NCI-H2107 treated with DMSO at 0.1 percent for 48 hours (cell line): ENCODE measurements around the gene RNPEP.
"Not testable (repeated sequence)": the region's sequence is repeated elsewhere in the genome, so short reads cannot be mapped to it uniquely, and the experiment has no call there.

Experiments used
- DNase-seq: peaks from one replicate; lab custom pipeline; 2025; ENCODE audit not compliant: unreplicated experiment; lab: John Stamatoyannopoulos, UW

RNPEP gene, protein sequence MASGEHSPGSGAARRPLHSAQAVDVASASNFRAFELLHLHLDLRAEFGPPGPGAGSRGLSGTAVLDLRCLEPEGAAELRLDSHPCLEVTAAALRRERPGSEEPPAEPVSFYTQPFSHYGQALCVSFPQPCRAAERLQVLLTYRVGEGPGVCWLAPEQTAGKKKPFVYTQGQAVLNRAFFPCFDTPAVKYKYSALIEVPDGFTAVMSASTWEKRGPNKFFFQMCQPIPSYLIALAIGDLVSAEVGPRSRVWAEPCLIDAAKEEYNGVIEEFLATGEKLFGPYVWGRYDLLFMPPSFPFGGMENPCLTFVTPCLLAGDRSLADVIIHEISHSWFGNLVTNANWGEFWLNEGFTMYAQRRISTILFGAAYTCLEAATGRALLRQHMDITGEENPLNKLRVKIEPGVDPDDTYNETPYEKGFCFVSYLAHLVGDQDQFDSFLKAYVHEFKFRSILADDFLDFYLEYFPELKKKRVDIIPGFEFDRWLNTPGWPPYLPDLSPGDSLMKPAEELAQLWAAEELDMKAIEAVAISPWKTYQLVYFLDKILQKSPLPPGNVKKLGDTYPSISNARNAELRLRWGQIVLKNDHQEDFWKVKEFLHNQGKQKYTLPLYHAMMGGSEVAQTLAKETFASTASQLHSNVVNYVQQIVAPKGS

DNA sequence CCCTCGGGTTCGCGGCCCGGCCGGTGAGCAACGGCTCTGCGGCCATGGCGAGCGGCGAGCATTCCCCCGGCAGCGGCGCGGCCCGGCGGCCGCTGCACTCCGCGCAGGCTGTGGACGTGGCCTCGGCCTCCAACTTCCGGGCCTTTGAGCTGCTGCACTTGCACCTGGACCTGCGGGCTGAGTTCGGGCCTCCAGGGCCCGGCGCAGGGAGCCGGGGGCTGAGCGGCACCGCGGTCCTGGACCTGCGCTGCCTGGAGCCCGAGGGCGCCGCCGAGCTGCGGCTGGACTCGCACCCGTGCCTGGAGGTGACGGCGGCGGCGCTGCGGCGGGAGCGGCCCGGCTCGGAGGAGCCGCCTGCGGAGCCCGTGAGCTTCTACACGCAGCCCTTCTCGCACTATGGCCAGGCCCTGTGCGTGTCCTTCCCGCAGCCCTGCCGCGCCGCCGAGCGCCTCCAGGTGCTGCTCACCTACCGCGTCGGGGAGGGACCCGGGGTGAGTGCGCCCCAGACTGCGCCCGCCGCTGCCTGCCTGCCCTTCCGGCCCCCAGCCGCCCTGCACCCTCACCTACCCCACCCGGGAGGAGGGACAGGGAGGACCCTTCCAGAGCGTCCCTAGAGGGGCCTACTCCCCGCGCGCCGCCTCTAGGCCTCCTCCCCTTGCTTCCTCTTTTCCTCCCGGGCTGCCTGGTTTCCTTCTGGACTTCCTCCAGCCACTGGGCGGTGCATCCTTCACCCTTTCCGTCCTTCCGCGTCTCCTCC, at the start of gene RNPEP:
Gene RNPEP (plus strand): TSS at position 26 of the 757 bp plus-strand sequence. CDS start 19 bp downstream, at position 45.
- DNase-seq, result no peak

DNA sequence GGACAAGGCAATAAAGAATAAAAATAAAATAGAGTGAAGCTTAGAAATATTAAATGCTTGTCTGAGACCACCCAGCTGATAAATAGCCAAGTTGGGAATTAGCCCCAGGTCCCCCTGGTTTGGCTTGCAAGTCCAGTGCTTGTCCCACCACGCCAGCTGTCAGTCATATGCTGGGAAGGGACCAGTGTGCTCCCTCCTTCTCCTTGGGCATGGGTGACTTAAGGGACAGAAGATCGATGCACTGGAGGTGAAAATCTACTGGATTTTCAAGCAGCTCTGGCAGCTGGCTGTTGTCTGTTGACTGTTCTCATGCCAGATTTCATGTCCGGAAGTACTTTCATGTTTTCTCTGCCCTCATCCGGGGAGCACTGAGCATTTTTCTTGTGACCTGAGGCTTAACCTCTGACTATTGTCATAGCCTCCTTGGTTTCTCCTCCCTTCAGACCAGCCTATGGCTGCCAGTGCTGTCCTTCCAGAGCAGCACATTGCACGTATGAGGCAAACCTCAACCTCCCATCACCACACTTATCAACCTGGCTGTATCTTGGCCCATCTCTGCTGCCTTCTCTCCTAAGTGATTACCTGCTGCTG, 48.5 kb upstream of the RNPEP start:
- no peak for DNase-seq

DNA sequence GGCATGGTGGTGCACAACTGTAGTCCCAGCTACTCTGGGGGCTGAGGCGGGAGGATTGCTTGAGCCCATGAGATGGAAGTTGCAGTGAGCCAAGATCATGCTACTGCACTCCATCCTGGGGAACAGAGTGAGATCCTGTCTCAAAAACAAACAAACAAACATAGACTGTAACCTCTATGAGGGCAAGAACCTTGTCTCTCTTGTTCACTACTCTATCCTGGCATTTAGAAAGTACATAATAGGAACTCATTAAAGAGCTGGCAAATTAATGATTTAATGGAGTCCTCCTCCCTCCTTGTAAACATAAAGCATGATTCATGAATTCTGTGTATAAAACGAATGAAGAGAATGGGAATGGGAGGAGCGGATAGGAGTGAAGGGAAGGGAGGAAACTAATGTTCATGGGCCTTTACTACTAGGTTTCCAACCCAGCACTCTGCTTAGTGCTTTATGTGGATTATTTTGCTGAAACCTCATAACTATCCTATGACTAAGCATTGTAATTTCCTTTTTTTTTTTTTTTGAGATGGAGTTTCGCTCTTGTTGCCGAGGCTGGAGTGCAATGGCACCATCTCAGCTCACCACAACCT, 44.7 kb upstream of the RNPEP start:
- DNase-seq, result no peak

DNA sequence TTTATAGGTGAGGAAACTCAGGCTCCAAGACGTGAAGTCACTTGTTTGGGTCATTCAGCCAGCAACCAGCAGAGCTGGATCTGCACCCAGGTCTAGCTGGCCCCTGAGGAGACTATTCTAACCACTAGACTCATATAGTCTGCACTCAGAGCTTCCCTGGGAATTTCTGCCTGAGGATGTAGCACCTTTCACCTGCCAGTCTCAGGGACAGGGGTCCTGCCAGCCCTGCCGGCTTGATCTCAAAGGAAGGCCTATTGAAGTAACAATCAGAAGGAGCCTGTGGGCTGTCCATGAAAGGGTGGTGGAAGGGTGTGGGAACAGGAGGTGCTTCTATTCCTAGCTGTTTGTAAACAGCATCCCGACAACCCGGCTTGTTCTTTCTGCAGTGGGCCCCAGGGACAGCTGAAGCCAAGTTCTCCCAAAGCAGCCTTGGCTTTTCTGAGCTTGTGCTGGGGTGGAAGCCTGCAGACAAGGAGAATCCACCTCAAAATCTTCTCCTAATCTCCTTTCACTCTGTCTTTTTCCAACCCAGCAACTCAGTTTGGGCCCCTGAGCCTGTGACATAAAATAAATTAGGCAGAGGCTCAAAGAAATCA, 43.9 kb upstream of the RNPEP start:
- no peak for DNase-seq

DNA sequence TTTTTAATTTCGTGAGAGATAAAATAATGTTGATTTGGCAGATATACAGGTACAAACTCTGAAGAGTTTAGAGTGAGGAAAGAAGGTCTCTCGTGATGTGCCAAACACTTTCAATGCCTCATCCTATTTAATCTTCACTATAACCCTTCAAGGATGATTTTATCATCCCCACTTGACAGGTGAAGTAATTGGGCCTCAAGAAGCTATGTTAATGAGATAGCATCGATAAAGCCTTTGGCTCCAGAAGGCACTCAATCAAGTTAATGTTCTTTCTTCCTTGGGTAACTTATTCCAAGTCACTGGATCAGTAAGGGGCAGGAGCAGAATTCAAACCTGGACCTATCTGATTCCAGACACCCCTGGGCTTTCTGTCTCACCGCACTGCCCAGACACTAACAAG, 43.3 kb upstream of the RNPEP start:
- DNase-seq, result no peak

DNA sequence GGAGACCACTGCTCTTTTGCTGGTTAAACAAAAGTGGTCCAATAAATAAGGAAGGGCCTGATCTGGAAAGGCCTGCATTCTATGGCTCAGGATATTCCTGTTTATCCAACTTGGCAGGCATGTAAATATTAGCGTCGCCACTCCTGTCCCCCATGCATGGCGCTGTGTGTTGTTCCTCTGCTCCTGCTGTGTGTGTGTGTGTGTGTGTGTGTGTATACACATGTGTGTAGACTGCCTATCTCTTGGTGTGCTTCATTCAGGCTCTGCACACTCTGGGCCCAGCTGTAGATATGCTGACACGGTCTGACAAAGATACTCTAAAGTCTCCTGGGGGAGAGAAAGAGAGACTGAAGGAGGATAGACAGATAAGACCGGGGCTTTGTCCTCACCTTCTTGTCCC, 42.9 kb upstream of the RNPEP start:
- no peak for DNase-seq

DNA sequence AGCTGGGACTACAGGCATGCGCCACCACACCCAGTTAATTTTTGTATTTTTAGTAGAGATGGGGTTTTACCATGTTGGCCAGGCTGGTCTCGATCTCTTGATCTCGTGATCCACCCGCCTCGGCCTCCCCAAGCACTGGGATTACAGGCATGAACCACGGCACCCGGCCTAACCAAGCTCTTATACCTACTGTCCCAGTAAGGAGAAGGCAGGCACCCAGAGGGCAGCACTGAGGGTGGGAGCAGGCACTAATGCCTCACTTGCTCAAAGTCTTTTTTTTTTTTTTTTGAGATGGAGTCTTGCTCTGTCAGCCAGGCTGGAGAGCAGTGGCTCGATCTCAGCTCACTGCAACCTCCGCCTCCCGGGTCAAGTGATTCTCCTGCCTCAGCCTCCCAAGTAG, 42.1 kb upstream of the RNPEP start:
- DNase-seq, result not testable (repeated sequence)

DNA sequence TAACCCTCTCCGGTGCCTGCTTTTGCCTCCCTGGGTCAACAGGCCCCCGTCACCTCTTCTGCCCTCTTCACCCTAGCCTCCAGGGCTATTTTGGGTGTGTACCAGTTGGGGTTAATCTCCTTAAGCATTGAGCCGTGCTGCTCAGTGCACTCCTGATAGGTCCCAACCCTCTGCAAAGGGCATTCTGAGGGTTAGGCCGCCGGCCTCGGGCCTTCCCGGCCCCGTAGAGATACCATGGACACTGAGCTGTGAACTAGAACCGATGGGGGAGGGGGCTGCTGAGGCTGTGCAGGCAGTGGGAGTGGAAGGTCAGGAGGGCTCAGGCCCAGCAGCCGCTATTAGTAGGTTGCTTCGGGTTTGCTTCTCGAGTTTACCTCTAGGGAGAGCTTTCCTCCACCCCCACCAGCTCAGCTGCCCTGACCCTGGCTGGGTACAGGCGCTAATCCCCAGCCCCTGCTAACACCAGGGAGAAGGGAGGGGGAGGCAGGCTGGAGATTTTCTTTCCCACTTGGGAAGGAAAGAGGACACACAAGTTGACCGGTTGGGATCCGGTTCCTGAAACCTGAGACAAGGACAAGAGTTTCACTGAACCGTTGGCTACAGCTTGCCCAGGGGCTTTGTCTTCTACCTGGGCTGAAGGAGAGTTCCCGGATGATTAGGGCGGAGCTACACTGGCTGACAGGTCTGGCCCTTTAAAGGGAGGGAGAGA, 40.9 kb upstream of the RNPEP start:
- DNase-seq, result peak; percentile 87

DNA sequence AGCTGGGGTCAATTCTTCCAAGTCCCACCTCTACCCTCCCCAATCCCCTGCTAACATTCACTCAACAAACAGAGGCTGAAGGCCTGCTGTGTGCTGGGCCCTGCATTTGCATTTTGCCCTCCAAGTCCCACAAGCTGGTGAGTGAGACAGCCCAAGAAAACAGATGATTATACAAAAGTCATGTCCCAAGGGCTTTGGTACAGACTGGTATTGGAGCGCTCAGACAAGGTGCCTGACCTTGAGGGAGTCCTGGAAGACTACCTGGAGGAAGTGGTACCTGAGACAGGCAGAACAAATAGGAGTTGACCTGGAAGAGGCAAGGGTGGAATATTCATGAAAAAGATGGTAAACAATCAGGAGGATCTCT, 40.3 kb upstream of the RNPEP start:
- no peak for DNase-seq

DNA sequence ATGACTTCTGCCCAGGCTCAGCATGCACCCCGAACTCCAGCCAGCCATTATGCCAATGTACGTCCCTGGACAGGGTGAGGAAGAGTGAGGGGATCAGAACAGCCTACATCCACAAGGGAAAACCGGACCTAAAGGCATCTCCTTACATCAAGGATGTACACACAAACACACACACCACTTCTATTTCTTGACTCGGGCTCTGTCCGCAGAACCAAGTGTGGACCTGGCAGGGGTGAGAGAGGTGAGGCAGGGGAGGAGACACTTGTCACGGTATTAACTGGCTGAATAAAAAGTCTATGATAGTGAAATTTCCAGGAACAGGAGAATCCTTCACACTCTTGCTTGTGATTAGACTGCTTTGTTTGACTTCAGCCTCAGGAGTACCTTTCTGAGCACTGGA, 38.4 kb upstream of the RNPEP start:
- no peak for DNase-seq

DNA sequence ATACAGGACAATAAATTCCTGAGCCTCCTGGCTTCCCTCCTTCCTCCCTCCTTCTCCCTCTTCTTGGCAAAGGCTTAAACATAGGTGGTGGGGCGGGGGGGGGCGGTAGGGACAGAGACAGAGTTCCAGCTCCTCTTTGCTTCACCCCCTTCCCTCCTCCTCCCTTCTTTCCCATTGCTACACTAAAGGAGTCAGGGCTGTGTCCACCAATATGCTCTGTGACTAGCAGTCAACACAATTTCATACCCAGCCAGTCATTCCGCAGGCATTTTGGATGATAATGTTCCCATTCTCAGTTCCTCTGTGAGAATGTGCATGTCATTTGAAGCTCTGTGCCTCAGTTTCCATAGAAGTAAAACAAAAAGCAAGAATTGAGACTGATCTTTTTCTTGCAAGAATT, 37.8 kb upstream of the RNPEP start:
- no peak for DNase-seq

DNA sequence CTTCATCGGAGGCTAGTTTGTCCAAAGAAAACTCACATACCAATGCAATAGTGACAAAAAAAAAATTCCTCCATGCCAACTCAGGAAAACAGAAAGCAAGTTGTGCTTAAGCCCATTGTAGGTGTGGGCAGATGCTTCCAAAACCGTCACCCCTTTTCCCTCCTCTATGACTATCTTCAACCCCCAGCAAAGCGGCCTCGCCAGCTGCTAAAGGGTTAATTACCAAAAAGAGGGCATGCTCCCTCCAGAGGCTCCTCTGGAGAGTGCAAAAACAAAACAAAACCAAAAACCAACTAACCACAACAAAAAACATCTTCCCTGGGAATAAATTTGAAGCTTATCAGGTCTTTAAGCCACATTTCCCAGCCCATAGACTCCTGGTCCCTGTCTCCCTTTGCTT, 37.3 kb upstream of the RNPEP start:
- no peak for DNase-seq

DNA sequence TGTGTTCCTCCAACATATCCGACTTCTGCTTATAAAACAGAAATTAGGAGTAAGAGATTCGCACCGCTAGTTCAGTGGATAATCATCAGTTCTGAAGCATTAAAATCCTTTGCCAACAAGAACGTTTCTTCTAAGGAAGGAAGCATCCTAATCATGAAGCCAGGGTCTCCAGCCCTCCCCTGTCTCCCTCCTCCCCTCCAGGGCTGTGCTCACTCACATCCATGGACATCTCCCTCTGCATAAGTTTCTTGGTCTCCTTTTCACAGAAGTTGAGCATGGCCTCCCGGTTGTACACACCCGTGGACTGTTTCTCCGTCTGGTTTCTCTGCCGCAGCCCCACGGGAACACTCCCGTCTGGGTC, 36.6 kb upstream of the RNPEP start:
- no peak for DNase-seq

DNA sequence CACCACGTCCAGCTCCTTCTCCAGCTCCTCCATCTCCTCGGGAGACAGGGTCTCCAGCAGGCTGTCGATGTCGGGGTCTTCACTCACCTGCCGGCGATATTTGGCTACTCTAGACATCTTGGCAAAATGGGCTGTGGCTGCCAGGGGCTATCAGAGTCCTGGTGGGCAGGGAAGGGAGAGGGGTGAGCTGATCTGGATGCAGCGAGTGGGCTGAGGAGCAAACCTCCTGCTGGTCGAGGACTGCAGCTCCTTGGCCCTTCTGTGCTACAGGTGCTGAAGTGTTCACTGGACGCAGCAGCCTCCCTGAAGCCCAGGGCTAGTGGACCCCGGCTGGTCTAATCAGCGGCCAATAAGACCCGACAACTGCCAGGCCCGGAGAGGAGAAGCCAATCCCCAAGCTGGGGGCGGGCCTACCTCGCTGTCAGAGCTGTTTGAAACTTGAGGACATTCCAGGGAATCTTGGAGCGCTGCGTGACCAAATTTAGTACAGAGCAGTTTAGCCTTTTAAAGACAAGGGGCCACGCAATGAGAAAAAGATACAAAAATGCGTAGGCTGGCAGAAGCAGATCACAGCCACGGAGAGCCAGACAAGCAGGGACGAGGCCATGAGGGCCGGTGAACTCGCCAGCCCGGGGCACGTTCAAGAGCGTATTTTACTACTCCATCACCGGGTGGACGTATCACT, 36.1 kb upstream of the RNPEP start, which contains the start of gene LMOD1:
Gene LMOD1 (minus strand): TSS at position 325 of the 685 bp plus-strand sequence. CDS start 208 bp downstream, at position 117.
- peak; percentile 58 for DNase-seq

DNA sequence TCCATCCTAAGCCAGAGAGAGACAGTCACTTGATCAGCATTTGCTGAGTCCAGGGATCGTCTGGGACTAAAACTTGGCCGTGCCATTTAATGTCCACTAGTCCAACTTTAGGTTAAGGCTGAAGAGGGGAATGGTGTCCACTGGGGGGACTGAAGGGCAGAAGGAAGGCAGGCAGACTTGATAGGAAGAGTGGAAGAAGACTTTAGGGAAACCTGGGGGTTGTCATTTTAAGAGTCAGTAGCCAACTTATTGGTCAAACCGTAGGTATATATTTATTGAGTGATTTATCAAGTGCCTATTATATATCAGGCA, 34.8 kb upstream of the RNPEP start:
- DNase-seq, result no peak

DNA sequence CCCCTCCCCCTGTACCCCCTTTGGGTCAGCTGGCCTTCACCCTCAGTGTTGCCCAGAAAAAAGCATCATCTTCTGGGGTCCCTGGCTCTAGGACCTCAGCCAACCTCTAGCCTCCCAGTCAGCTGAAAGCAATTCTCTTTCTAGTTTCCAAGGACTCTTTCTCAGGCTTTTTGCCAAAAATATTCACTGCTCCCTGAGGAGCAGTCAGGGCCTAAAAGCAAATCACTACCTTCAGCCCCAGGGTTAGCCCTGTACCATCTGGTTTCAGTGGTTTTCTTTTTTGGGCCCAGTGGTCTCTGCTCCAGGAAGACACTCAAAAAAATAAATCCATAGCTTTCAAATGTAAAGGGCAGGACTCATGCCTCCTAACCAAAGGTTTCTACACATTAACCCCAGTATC, 33.0 kb upstream of the RNPEP start:
- DNase-seq, result no peak

DNA sequence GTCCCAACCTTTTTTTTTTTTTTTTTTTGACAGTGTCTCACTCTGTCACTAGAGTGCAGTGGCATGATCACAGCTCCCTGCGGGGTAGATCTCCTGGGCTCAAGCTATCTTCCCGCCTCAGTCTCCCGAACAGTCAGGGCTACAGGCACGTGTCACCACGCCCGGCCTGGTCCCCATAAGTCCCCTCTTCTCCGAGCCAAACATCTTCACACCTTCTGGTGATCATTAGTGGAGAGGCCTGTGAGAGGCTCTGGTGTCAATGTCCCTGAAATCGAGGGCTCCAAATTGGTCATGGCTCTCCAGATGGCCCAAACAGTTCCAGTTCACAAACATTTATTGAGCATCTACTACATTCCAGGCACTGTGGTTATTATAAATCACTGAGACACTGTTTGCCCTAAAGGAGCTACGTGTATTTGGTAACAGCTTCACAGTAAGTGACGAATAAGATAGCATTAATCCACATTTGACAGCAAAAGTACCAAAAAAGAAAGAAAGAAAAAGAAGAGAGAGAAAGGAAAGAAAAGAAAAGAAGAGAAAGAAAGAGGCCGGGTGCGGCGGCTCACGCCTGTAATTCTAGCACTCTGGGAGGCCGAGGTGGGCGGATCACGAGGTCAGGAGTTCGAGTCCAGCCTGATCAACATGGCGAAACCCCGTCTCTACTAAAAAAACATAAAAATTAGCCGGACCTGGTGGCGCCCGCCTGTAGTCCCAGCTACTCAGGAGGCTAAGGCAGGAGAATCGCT, 28.0 kb upstream of the RNPEP start:
- no peak for DNase-seq

DNA sequence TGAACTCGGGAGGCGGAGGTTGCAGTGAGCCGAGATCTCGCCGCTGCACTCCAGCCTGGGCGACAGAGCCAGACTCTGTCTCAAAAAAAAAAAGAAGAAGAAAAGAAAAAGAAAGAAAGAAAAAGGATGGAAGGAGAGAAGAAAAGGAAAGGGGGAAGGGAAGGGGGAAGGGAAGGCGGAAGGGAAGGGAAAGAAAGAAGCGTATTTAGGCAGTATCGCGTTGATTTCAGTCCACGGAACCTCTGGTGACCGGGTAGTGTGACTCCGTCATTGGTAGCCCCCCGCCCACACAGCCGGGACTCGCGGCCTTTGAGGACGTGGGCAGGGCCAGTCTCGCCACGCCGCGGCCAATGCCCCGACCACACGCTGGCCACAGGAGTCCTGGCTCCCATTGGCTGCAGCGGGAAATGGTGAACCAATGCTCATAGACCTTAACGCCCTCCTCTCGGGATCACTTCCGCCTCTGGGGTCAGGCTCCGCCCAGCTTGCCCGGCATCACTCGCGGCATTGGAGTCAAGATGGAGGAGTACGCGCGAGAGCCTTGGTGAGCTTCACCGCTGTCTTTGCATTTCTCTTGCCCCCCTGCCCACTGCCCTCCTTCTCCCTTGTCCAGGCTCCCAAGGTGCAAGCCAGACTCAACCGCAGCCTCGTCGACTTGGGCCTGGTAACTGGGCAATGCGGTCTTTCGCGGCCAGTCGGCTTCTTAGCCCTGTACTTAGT, 27.3 kb upstream of the RNPEP start, which contains the start of gene TIMM17A:
Gene TIMM17A (plus strand): TSS at position 495 of the 720 bp plus-strand sequence. CDS start 24 bp downstream, at position 519.
- peak; percentile 94 for DNase-seq
